Activated B cell treated with CpG ODN at 0.5 μM for 24 hours (primary cell): ENCODE measurements around the gene RNF225. TPM values are rescaled to one million over a fixed set of nuclear protein-coding genes. Genes with fewer than 3 reads are reported as not detected.
A peak's percentile ranks its signal among the peaks of the same experiment; 100 is the strongest.

Source experiments
- ATAC-seq: fragments of 200-7000 bp; cut with Tn5 transposase; one replicate; pipeline ENCODE4 v1.10.0; 2021; ENCODE audit warnings: low read depth, mild to moderate bottlenecking, moderate library complexity
- CTCF ChIA-PET: fragments of 350-600 bp; sonication (Branson Sonifier 250); formaldehyde crosslinking; loops from one replicate; lab custom pipeline; 2021; ENCODE audit warnings: antibody characterized with exemption; lab: Charles Lee
- POLR2A ChIA-PET: fragments of 350-600 bp; sonication (Branson Sonifier 250); formaldehyde crosslinking; loops from one replicate; lab custom pipeline; 2021; ENCODE audit warnings: antibody characterized with exemption; lab: Charles Lee
- DNase-seq: peaks from one replicate; pipeline ENCODE4 v3.0.0; 2022
- H3K27ac Mint-ChIP-seq: one replicate; pipeline ENCODE4 v1.8.0; 2020; ENCODE audit warnings: mixed read lengths
- H3K27me3 Mint-ChIP-seq: one replicate; pipeline ENCODE4 v1.8.0; 2021; ENCODE audit warnings: mixed read lengths
- H3K36me3 Mint-ChIP-seq: one replicate; pipeline ENCODE4 v1.8.0; 2021; ENCODE audit warnings: low read depth, mixed read lengths
- H3K4me1 Mint-ChIP-seq: one replicate; pipeline ENCODE4 v1.8.0; 2021; ENCODE audit warnings: mixed read lengths
- H3K4me3 Mint-ChIP-seq: one replicate; pipeline ENCODE4 v1.8.0; 2020; ENCODE audit warnings: mild to moderate bottlenecking, mixed read lengths
- H3K9me3 Mint-ChIP-seq: one replicate; pipeline ENCODE4 v1.8.0; 2020; ENCODE audit warnings: mixed read lengths
- CTCF ChIP-seq: fragments of 200-600 bp; IDR thresholded peaks from one replicate; pipeline ENCODE4 v1.8.0; 2022; ENCODE audit warnings: antibody characterized with exemption, mild to moderate bottlenecking
- intact Hi-C: fragments of 100-400 bp; cut with micrococcal nuclease; formaldehyde crosslinking; loops from one replicate; pipeline ENCODE4 v1.15.1; 2024
- total RNA-seq: library from RNA; stranded (reverse); gene quantifications from 2 replicates; pipeline ENCODE4 v1.2.3, GENCODE V29; 2022

RNF225 gene
- total RNA-seq, 1 donor from 2014 or later: not detected

DNA sequence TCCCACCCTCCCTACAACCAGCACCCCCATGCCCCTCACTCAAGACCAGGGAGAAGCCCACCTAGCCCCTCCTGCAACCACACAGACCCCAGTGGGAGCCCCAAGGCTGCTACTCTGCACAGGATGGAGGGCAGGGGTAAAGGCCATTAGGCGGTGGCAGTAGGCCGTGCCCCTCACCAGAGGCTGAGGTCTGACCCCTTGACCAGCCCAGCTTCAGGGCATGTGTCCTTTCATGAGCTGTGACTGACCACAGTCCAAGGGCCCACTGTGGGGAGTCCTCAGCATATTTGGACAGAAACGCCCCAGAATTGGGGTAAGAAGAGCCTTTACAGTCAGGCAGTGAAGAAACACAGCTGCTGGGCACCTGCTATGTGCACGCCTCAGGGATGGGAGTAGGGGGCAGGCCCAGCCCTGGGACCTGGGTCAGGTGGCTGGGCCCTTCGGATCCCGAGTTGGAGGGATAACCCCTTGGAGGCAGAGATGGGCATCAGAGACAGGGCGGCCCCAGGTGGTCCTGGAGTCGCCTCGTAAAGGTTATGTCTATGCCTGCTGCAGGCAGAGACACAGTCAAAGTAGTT is 10.1 kb upstream of the RNF225 start:
- H3K4me1 Mint-ChIP-seq: peaks cover 49% of the 10 kb centered on the region
- no peak for DNase-seq

GRCh38 chr19:58385891-58386575 is 9.4 kb upstream of the RNF225 start:
- Mint-ChIP-seq H3K36me3 (peaks cover 39% of the 10 kb centered on the region), H3K27me3 (no peaks in the 10 kb centered on the region), H3K27ac (peak overlapping the region; percentile 98), H3K9me3 (no peaks in the 10 kb centered on the region), H3K4me1 (peaks cover 54% of the 10 kb centered on the region), H3K4me3 (peak overlapping the region; percentile 95)
- TF ChIP-seq CTCF: no peak
- CTCF ChIA-PET: no interaction called here
- intact Hi-C loops: loop anchor here (2.0 kb wide), 1 partner anchor 81 kb away; the partner anchor contains the start of gene ZNF324
- POLR2A ChIA-PET: interaction anchor here (0.9 to 5.0 kb wide), 7 partner anchors 10 to 384 kb away, joined by 3 to 40 read pairs (median 3); partner anchors contain the start of genes RNF225, ZNF497, ZNF584 and ZNF606
- no peak for DNase-seq
- ATAC-seq: no peak

More for the DNA sequence above, 10.1 kb upstream of the RNF225 start:
- no peak for ATAC-seq
- intact Hi-C loops: no loop called here
- Mint-ChIP-seq H3K4me3 (peak overlapping the region; percentile 95), H3K27me3 (no peaks in the 10 kb centered on the region), H3K36me3 (peaks cover 32% of the 10 kb centered on the region), H3K9me3 (no peaks in the 10 kb centered on the region), H3K27ac (peak overlapping the region; percentile 98)
- no peak for TF ChIP-seq CTCF
- CTCF ChIA-PET: no interaction called here
- POLR2A ChIA-PET: interaction anchor here (0.8 to 5.0 kb wide), 3 partner anchors 22 to 114 kb away, joined by 3 to 40 read pairs (median 3); partner anchors contain the start of gene ZNF497

GRCh38 chr19:58386576-58387337 is 8.7 kb upstream of the RNF225 start, which contains the start of gene RPS5:
Gene RPS5 (plus strand): TSS chr19:58387269. CDS start chr19:58388138, 869 bp downstream.
- ATAC-seq (peak; percentile 89), DNase-seq (peak; percentile 85)
- Mint-ChIP-seq H3K27ac (peak within 1 kb of the TSS; percentile 98), H3K4me3 (peak within 1 kb of the TSS; percentile 95), H3K9me3 (no peaks in the 10 kb centered on the region), H3K36me3 (peaks cover 42% of the 10 kb centered on the region), H3K27me3 (no peaks in the 10 kb centered on the region), H3K4me1 (peaks cover 50% of the 10 kb centered on the region)
- ChIA-PET POLR2A (interaction anchor here (0.6 to 5.0 kb wide), 11 partner anchors 9 to 385 kb away, joined by 3 to 40 read pairs (median 3); partner anchors contain the start of genes RNF225, ZBTB45, ZNF497 and ZNF584), CTCF (no interaction called here)
- TF ChIP-seq CTCF: no peak
- intact Hi-C loops: loop anchor here (1.0 to 2.0 kb wide), 7 partner anchors 15 to 189 kb away; partner anchors contain the start of genes ZNF132, ZNF324, ZNF497 and ZNF584

DNA sequence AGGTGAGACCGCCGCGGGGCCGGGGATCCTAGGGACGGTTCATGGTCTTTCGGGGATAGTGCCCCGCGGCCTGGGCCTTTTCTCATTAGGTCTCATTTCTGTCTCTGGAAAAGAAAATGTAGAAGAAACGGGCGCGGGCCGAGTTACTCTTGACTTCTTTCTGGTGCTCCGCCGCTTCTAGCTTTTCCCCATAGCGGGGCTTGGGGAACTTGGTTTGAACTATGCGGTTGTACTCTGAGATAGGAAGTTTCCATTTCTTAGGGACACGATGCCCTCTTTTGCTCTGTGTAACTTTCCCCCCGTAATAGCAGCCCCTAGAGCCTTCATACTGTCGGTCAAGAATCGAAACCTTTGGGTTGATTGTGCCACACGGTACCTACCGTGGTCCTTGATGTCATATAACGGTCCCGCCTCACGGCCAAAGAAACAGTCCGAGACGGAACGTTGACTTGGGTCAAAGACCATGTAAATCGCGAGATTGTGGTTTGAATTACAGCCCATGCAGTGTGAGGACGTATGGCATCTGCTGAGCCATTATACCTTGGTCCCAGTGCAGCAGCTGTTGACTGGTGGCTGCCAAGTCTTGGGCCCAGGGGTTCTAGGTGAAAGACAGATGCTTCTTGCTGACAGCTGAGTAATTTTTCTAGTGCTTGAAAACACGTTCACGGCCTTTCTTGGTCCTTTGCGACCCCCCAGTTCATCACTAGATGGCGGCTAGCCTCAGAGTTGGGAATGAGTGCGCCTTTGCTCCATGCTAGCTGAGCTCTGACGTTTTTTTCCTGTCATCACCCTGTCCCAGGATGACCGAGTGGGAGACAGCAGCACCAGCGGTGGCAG is 7.9 kb upstream of the RNF225 start:
- DNase-seq (no peak), ATAC-seq (no peak)
- ChIA-PET CTCF (no interaction called here), POLR2A (interaction anchor here (0.6 to 5.0 kb wide), 12 partner anchors 8 to 386 kb away, joined by 3 to 40 read pairs (median 4); partner anchors contain the start of genes ERVK3-1, RNF225, ZBTB45 and ZNF497)
- H3K27me3 Mint-ChIP-seq: no peaks in the 10 kb centered on the region
- H3K4me3 Mint-ChIP-seq: peak overlapping the region; percentile 95
- H3K27ac Mint-ChIP-seq: peak overlapping the region; percentile 98
- intact Hi-C loops: loop anchor here (1.0 to 2.0 kb wide), 7 partner anchors 14 to 188 kb away; partner anchors contain the start of genes ZNF132, ZNF324, ZNF497 and ZNF584
- no peak for TF ChIP-seq CTCF
- no peaks in the 10 kb centered on the region for H3K9me3 Mint-ChIP-seq
- H3K4me1 Mint-ChIP-seq: peaks cover 45% of the 10 kb centered on the region
- H3K36me3 Mint-ChIP-seq: peaks cover 49% of the 10 kb centered on the region
